ENCODE results near the gene TTYH1. TPM values are rescaled to one million over a fixed set of nuclear protein-coding genes. Genes with fewer than 3 reads are reported as not detected.

Gene TTYH1
- total RNA-seq, 4 donors from 2014 or later = 0.63 to 17.8 (median 10.8) TPM

GRCh38 chr19:54405628-54406027 lies 9.6 kb upstream of the TTYH1 start:
- intact Hi-C loops (cut with DNase I; ENCODE audit: low total_unique reads) = no loop called here
- no peak overlapping the region for H3K4me3 ChIP-seq (ENCODE audit: low read depth, poor library complexity, severe bottlenecking)
- DNase-seq (ENCODE audit: low spot score in 2 of 2) = no peak
- TF ChIP-seq POLR2A (IDR thresholded peaks at IDR 0.05) (no peak), CTCF (IDR thresholded peaks at IDR 0.05) (no peak)

- no peak for DNase-seq (ENCODE audit: low spot score in 2 of 2)
- TF ChIP-seq POLR2A (IDR thresholded peaks at IDR 0.05) = no peak
- TF ChIP-seq CTCF (IDR thresholded peaks at IDR 0.05) = no peak
- 81 to 85% methylated on average over 7 of the region's 7 CpGs for WGBS, 2 donors
- H3K4me3 ChIP-seq (ENCODE audit: low read depth, poor library complexity, severe bottlenecking) = no peak overlapping the region
- intact Hi-C loops (cut with DNase I; ENCODE audit: low total_unique reads) = no loop called here
These were observed 7.5 kb upstream of the TTYH1 start for GRCh38 chr19:54407780-54408179.

- H3K4me3 ChIP-seq (ENCODE audit: low read depth, poor library complexity, severe bottlenecking) = no peak overlapping the region
- TF ChIP-seq POLR2A (IDR thresholded peaks at IDR 0.05) (no peak), CTCF (IDR thresholded peaks at IDR 0.05) (no peak)
- 74% methylated on average over 9 of the region's 9 CpGs for WGBS, 2 donors
- intact Hi-C loops (cut with DNase I; ENCODE audit: low total_unique reads) = no loop called here
- no peak for DNase-seq (ENCODE audit: low spot score in 2 of 2)
These were observed 6.7 kb upstream of the TTYH1 start for GRCh38 chr19:54408456-54409026.

- TF ChIP-seq POLR2A (IDR thresholded peaks at IDR 0.05) (no peak), CTCF (IDR thresholded peaks at IDR 0.05) (no peak)
- H3K4me3 ChIP-seq (ENCODE audit: low read depth, poor library complexity, severe bottlenecking) = no peak overlapping the region
- intact Hi-C loops (cut with DNase I; ENCODE audit: low total_unique reads) = no loop called here
These were observed 4.2 kb upstream of the TTYH1 start for GRCh38 chr19:54411033-54411432.

GRCh38 chr19:54412877-54413276 lies 2.4 kb upstream of the TTYH1 start:
- DNase-seq (ENCODE audit: low spot score in 2 of 2) = no peak
- intact Hi-C loops (cut with DNase I; ENCODE audit: low total_unique reads) = no loop called here
- no peak for TF ChIP-seq CTCF (IDR thresholded peaks at IDR 0.05)
- no peak for TF ChIP-seq POLR2A (IDR thresholded peaks at IDR 0.05)
- H3K4me3 ChIP-seq (ENCODE audit: low read depth, poor library complexity, severe bottlenecking) = no peak overlapping the region
- 77 to 84% methylated on average over 4 of the region's 4 CpGs for WGBS, 2 donors

More at GRCh38 chr19:54411033-54411432, 4.2 kb upstream of the TTYH1 start:
- no peak for DNase-seq (ENCODE audit: low spot score in 2 of 2)

GRCh38 chr19:54414156-54414555 lies 1.1 kb upstream of the TTYH1 start:
- intact Hi-C loops (cut with DNase I; ENCODE audit: low total_unique reads) = no loop called here
- WGBS, 2 donors = 87 to 88% methylated on average over 4 of the region's 4 CpGs
- H3K4me3 ChIP-seq (ENCODE audit: low read depth, poor library complexity, severe bottlenecking) = no peak overlapping the region
- TF ChIP-seq CTCF (IDR thresholded peaks at IDR 0.05) = peak in 1 of 3 donors; percentile 11
- no peak for TF ChIP-seq POLR2A (IDR thresholded peaks at IDR 0.05)
- DNase-seq (ENCODE audit: low spot score in 2 of 2) = no peak
